GM18507 (cell line): ENCODE measurements around the gene AGBL1.
"Not testable (repeated sequence)": the region's sequence is repeated elsewhere in the genome, so short reads cannot be mapped to it uniquely, and the experiment has no call there.

ENCODE experiments used
- DNase-seq: peaks from one replicate; pipeline ENCODE4 v3.0.0; 2011; ENCODE audit warnings: low read depth; ENCODE audit not compliant: insufficient read length; ENCODE audit errors: extremely low spot score
- FAIRE-seq: peaks from 2 replicates; lab custom pipeline; 2011; peaks lifted over from hg19 to GRCh38; lab: Jason Lieb, UNC

The AGBL1 gene

DNA sequence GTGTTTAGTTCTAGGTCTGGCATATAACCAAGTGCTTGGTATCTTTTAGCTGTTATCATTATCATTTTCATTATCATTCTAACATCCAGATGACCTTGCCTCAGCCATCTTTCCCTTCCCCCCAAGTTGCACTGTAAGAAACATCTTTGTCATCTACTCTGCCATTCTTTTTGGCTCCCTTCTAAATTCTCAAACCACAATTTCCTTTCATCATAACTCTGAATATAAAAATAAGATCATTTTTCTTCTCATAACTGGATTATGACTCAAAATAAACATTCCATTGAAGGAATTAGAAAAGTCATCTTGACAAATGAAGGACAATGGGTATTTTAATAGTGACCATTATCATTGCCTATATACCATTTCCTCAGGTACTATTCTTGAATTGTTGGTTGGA is 786.2 kb downstream of the AGBL1 start:
- no peak for FAIRE-seq
- no peak for DNase-seq

DNA sequence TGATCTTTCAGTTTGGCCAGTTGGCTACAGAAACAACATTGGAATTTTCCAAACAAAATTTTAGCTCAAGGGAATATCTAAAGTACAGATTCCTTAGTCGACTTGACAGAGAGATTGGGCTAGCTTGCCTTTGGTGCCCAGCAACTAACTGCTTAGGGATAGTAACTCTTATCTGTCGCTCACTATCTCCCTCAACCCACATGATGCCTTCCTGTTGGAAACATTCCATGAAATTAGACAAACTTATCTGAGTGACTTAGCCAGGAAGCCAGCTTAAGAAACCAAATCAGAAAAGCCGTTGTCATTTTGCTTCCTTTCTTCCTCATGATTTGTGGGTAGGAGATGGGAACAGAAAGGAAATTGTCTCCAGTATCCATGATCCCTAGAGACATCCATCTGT is 791.2 kb downstream of the AGBL1 start:
- DNase-seq (no peak), FAIRE-seq (no peak)

DNA sequence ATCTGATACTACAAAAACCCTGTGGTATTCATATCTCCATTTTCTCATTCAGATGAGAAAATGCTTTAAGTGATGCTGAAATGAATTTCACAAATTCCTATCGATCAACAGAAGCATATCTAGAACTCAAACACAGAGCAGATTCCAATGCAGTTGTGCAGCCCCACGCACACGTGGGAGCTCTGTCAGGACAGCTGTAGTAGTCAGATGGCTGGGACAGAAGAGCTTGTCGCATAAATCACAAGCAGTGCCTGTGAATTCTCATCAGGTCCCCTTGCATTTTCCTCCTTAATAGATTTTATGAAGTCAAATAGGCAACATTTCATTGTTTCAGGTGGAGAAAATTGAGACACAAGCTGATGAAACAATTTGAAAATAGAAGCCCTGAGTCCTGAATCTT is 792.3 kb downstream of the AGBL1 start:
- FAIRE-seq (no peak), DNase-seq (no peak)

DNA sequence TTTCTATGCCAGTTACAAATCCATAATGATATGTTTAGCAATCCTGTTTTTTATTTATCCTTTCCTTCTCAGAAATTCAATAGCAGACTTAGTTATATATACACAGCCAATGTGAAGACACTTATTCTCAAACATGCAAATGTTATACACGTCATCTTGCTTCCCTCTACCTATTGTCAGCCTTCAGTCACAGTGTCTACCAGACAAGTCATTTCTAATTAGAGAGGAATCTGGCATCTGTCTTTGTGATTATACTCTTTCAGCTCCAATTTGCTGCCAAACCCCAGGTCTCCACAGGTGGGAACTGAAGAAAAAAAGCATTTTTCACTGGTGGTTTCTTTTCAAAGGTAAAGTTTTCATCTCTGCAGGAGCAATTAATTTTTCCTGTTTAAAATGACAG is 793.1 kb downstream of the AGBL1 start:
- FAIRE-seq (no peak), DNase-seq (no peak)

DNA sequence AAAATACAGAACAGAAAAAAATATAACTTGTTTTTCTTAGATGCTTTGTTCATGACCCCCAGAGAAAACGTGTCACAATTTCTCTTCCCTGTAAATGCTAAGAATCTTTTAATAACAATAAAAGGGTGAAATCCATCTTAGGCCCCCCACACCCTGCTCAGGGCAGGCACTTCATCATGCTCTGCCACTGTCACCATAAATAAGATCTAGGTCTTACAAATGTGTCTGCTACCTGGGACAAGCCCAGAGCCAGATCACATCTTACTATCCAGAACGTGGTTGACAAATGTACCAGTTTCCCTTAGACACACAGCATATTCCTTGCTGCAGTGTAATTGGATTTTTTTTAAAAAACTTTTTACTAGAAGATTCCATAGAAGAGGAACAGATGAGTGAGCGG is 795.4 kb downstream of the AGBL1 start:
- FAIRE-seq = no peak
- no peak for DNase-seq

DNA sequence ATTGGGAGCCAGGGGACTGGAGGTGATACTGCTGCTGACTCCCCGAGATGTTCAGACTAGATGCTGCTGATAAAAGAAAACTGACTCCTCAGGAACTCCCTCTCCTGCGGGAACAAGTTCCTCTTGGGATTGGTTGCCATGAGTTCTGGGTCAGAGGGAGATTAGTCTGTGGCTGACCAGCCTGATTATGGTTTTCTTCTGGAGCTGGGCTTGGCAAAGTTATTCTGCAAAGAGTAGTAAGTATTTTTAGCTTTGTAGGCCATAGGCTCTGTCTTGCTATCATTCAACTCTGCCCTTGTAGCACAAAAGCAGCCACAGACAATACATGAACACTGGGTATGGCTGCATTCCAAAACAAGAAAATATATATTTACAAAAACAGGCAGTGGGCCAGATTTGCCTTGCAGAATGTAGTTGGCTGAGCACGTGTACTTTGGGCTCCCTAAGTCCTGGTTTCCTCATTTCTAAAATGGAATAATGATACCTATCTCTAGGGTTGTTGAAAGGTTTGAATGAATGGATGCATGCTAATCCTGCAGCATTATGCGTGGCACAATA is 796.8 kb downstream of the AGBL1 start:
- DNase-seq (no peak), FAIRE-seq (no peak)

DNA sequence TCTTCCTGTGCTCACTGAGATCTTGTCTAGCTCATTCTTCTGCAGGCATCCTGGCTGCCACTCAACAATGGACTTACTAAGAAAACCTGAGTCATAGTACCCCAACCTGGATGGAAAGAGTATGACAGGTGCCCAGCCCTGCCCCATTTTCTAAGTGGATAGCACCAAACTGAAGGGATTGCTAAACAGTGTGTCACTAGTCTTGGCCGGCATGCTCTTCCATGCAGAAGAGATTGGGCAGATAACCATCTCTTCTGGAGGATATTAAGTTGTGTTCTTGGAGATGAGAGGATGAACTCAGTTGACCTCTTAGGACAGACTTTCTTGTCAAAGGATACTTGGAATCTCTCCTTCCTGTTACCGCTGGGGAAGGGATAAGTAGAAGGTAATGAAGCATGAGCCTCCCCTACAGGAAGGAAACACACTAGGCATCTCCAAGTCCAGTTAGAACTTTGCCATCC is 797.5 kb downstream of the AGBL1 start:
- DNase-seq (no peak), FAIRE-seq (no peak)

DNA sequence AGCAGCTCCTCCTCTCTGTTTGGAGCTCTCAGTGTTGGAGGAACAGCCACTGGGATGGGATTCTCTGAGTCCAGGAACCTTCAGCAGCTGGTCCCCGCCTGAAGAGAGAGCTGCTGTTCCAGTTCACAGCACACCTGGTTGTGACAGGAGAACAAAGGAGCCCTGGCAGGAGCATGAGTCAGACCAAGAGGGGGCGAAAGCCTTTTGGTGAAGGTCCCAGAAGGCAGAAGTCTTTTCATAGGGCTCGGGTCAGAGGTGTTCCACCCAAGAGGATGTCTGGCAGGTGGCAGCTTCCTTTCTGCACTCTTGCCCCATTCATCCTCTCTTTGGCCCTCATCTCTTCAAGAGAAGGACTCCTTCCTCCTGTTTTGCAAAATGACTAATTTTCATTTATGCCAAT is 799.2 kb downstream of the AGBL1 start:
- DNase-seq, FAIRE-seq: not testable (repeated sequence)

DNA sequence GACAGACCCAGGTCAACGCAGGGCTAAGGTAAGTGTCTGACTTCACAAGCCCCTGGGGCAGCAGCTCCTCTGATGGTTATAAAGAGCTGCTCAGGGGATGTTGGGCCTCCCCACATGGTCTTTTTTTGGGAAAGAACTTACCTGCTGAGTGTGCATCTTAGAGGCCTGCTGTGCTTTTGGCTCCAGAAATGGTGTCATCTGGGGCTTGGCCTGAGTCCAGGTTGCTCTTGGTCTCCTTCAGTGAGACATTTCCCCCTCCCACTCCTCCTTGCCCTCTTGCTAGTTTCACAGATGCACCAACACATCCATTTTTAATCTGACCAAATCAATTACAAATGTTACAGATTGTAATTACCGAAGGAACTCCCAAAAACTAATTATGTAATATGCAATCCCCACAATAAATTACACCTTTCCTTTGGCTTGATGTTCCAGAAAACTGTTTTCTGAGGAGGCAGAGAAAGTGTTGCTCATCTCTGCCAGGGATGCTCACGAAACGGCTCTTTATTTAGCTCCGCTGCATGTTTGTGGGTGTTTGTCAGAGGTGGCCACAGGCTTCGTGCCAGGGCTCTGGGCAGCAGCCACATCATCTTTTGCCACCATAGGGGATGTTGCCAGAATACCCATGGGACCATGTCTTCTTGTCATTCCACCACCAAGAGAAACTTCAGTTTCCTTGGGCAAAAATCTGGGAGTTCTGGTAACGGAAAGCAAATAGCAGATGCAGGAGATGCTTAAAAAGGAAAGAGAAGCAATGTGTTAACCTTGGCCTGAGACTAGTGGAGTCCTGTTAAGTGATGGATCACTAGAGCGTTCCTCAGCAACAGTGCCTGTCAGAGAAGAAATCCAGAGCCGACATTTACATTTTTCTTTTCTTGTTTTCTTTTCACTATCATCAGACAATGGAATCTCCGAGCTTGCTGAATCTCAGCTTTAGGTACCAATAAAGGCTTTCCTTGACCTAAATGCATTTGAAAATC is 799.9 kb downstream of the AGBL1 start:
- DNase-seq (no peak), FAIRE-seq (no peak)

DNA sequence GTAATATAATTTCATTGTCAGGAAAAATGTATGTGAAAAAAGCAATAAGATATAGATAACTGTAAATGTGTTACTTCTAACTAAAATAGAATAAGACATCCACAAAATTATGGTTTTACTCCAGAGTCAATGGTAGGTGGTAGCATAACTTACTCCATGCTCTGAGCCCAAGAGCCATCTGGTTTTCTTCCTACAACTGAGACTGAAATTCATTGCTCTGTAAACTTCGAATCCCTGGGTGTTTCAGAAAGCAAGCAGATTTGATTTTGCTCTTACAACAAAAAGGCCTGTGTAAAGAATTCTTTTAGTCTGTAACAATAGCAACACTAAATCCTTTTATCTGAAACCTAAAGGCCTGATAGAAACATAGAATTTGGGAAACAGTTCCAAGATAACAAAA is 805.9 kb downstream of the AGBL1 start:
- FAIRE-seq = no peak
- no peak for DNase-seq

DNA sequence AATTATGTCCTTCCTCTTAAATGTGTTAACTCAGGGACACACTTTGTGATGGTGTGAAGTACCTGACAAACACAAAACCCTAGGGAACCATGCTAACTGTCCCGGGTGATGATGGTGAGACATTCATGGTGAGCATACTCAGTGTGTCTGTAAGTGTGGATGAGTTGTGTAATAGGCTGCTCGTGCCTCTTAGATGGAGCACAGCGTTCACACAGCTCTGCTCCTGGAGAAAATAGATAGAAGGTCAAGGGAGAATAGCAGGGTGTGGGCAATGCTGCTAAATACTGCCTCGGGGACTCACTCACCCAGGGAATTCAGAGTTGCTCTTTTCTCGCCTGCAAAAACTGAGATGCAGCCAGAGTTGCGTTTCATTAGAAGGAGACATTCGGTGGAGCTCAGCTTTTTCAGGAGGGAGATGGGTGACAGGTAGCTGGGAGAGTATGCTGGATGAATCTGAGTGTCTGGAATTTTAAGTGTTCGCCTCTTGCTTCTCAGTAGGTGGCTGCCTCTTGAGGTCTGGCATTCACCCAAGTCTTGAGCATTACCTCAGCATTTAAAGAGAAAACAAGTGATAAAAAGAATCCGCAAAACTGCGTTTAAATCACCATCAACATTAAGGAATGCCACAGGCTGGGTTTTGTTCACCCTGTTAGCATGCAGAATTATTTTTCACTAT is 813.2 kb downstream of the AGBL1 start:
- FAIRE-seq (no peak), DNase-seq (no peak)

DNA sequence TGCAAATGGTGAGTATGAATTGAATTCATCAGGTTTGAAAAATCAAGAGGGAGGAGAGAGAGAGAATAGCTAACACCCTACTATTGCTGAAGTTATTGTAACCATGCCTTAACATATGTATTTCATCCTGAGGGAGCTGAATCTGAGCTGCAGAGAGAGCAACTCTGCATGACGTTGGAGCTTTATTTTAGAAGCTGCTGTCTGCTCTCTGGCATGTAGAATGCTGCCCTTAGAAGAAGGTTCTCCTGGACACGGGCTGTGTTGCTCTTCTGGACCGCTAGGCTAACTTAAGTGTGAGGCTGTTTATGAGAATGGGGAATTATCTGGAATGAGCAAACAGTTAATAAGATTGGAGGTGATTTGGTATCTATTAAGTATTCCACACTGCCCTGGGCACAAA is 814.6 kb downstream of the AGBL1 start:
- DNase-seq (no peak), FAIRE-seq (no peak)

DNA sequence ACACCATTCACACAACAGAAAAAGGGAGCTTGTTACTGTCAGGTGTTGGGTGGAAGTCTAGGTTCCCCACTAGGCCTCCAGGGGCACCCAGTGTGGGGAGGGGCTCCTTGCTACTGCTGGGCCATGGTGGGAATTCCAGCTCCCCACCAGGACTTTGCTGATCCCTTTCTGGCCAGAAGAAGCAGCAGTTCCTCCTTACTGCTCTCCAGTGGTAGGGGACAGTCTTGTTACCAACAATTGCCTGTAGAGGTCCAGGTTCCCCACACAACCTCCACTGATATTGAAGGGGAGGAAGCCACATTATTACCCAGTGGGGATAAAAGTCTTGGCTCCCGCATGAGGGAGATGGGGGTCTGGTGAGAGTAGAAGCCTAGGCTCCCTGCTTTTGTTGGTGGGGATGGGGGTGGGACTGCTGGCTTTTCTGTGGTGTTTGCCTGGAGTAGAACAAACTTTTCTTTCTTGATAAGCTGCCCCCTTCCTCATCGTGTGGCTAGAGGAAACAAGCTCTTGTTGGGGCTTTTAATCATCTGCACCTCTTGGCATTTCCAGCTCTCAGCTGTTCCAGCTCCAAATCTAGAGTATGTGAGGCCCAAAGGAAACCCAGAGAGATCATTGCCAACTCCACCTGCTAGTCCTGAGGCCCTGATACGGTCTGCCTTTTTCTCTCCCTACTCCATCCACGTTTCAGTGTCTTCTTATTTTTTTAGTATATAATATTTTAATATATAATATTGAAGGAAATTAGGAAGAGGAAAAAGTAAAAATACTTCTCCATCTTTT is 824.2 kb downstream of the AGBL1 start:
- DNase-seq = no peak
- FAIRE-seq = no peak

DNA sequence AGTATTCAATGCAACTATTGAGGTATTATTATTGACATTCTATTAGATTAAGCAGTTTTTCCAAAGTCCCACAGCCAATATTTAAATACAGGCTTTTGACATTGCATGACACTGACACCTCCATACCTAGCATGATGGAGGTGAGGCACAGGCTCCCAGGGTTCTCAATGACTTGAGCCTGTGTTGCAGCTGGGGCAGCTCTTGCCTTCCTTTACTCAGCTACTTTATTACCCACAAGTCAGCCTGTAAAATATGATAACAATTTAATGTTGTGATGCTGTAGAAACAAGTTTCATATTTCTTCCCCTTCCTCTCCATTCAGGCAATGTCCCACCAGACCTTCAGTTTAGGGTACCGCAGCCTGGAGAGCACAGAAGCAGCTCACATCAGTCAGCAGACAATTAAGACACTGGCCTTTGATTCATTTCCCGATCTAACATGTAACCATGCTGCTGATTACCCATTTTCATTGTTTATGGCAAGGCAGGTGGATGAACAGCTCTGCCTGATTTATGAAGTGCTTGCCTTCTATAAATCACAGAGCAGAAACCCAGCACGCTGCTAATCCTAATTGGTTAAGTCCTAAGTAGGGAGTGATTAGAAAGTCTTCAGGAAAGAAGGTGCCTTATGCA is 826.1 kb downstream of the AGBL1 start:
- FAIRE-seq (no peak), DNase-seq (no peak)

DNA sequence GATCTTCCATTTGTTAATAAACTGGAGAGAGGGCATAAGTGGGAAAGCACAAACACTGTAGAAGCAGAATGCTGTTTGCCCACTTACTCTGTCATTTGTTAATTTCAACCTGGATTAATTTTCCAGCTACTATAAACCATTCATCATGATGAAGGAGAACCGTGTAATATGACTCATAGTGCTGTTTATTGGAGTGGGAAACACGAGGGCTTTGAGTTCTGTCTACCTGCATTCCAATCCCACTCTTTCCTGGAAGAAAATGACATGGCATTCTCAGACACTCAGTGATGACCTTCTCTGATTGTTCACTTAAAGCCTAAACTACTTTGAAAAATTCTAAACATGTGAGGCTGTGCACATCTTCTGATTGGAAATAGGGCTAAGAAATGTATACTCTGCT is 826.7 kb downstream of the AGBL1 start:
- DNase-seq (no peak), FAIRE-seq (no peak)

DNA sequence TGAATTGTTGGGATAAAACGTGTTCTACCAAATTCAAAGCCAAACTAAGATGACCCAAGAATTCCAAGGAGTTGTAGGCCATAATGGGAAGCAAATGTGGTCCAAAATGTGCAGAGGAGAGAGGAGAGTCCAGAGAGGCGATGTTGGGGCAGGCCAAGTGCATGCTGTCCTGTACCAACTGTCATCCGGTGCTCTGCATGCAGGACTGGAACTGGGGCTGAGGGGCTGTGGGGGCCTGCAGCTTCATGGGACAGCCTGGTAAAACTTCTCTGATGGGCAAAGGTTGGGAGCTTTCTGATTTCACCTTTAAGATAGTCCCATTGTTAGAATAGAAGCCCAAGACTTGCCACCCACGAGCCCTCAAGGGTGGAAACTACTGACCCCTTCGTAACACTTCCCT is 831.4 kb downstream of the AGBL1 start:
- no peak for FAIRE-seq
- no peak for DNase-seq

DNA sequence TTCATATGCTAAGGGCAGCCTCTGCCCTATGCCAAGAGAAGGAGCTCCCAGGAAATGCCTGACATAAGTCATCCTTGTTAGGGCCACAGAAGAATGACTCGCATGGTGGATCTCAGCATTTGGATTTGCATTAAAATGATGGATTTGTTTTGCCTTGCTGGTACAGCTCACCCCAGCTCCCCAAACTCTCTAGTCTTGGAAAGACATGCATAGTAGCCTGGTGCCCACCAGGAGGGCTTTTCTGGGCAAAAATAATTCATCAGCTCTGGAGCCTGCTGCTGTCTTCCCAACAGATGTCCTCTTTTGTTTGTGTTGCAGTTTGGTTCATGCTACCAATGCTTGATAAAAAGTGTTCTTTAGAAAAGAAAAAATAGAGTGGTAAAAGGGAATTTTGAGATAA is 833.0 kb downstream of the AGBL1 start:
- DNase-seq = no peak

DNA sequence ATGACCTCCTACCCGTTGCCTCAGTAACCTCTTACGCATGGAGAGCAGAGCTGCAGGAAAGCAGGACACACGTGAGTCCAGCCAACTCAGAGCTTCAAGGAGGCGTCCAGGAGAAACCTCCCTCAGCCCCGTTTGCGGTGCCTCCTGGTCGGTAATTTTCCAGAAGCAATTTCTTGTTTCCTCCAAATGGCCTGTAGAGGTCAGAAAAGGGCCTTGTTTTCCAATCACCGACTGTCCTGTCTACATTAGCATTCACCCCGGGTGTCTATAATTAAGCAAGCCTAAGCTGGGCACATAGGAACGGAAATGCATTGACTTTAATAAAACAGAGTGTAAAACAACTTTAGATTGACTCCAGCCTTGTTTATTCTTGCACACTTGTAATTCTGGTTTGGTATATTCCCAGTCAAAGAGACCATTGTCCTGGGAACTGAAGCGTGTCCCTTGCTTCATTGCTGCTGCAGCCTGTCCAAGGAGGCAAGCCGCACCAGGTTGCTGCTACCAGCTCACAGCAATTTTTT is 836.2 kb downstream of the AGBL1 start:
- FAIRE-seq (no peak), DNase-seq (no peak)

More for the DNA sequence above, 833.0 kb downstream of the AGBL1 start:
- FAIRE-seq = no peak

DNA sequence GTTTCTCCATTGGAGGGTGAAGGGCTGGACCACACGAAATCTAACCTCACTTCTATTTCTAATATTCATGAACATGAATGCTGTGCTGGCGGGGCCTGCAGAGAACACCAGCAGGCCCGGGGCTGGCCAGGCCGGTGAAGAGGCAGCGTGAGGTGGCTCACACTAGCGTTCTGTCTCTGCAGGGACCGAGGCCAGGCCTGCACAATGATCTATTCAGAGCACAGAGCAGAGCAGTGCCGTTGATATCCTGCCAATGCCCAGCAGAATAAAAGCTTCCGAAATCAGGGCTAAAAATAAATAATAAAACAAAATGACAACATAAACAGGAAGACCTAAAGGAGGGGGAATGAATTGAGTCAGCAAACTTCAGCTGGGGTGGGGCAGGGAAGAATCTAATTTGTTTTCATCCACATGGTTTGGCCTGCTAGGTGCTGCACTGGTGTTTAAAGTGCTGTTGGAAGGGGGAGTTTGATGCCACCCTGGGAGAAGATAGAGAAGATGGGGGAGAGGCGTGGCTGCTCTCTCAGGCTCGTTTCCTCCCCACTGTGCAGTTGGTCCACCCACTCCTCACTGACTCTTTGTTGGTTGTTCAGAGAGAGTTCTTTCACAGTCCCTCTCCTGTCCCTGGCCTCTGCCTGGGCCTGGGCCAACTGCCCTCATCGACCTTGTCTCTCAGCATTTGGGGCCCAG is 837.1 kb downstream of the AGBL1 start:
- FAIRE-seq (no peak), DNase-seq (no peak)
